NCI-H446 treated with DMSO at 0.1 percent for 48 hours (cell line): Measurements from ENCODE around the gene CLDND1.

Experiments used
- DNase-seq: peaks from one replicate; lab custom pipeline; 2025; lab: John Stamatoyannopoulos, UW

CLDND1 gene

DNA sequence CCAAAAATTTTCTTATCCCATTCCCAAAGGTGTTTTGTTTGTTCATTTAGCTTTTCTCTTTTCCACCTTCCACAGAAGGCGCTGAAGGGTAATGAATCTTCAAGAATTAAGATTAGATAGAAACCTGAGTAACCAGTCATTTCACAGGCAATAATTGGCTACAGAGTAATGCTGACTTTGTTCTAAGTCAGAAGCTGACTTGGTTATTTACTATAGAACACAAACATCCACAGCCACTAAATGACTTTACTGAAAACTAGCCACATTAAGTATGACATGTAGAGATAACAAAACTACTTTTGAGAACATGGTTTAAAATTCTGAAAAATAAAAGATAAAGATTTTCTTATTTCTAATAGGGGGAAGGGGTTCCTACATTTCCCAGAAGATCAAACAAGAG, 7.8 kb downstream of the CLDND1 start:
- no peak for DNase-seq

DNA sequence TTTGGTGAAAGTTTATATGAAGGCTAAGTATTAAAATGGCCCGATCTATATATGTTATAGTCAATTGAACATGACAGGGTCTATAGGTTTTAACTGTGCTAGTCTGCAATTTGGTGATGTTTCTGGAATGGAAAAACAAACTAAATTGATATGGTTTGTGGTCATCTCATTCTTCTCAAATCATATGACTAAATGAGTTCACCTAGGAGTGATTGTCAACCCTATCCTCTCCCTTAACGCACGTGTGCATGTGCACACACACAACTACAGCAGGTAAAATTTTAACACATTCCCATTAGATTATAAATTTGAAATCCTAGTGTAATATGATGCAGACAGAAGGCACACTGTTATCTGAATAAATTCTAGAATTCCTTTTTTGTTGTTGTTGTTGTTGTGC, 9.0 kb downstream of the CLDND1 start:
- DNase-seq: no peak

- DNase-seq: no peak
These were observed 9.6 kb downstream of the CLDND1 start for GRCh38 chr3:98513091-98513511.

DNA sequence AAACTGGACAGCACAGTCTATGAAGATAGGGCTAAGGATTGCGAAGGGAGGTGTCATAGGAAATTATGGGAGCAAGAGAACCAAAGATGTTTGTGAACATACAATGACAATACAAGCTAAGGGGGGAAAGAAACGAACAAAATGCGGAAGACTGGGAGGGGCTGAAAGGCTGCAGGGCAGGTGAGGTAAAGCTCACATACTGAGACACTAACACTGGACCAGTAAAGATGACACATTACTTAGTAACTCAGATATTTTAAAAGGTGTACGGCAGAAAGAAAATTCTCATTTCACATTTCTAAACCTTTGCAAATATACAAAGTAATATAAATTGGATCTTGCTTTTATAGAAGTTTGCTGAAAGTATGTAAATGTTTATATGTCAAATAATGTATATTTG, 10.1 kb downstream of the CLDND1 start:
- no peak for DNase-seq

- DNase-seq: no peak
These were observed 14.1 kb downstream of the CLDND1 start for GRCh38 chr3:98508582-98508981.

GRCh38 chr3:98504539-98504938, 18.2 kb downstream of the CLDND1 start:
- no peak for DNase-seq

DNA sequence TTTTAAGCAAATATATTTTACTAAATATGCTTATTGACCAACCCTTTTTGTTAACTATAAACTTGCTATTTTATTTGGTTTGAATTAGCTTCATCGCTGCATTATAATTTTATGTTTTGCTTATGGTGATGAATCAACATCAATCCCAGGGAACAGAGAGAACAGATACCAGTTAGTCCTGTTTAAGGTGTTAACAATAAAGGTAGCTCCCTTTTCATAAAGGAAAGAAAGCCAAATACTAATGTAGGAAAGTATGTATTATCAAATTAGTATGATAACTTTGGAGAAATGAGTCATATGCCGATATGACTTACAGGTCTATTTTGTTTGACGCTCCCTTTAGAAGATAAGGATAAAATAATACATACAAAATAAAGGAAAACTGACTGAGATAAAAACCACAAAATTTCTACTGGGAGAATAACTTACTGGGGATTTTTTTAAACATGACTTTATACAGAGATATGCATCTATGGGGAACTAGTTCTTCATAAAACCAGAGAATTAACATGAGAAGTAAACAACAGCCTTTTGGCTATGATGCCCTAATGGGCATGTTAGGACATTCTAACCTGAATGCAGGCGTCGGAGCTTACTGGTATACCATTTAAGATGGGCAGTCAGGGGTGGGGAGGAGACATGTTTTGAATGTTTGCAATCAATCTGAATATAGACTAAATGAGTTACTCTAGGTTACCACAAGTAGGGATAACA, 20.7 kb downstream of the CLDND1 start:
- no peak for DNase-seq

DNA sequence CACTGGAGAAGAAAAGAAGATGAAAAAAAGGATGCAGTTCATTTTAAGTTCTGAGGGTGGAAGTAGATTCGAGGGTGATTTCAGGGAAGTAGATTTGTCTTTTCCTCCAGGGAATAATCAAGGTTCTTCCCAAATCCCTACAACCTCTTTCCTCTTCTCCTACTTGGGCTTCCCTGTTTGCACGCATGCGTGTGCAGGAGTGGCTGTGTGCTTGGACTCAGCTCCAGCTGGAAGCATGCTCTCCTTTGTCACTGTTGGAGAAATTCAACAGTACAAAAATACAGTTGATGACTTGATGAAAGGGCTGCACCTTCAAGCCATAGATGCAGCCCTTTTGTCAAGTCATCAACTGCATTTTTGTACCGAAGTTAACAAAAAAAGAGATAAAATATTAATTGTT, 21.4 kb downstream of the CLDND1 start:
- no peak for DNase-seq

GRCh38 chr3:98500019-98500418, 22.7 kb downstream of the CLDND1 start:
- no peak for DNase-seq

DNA sequence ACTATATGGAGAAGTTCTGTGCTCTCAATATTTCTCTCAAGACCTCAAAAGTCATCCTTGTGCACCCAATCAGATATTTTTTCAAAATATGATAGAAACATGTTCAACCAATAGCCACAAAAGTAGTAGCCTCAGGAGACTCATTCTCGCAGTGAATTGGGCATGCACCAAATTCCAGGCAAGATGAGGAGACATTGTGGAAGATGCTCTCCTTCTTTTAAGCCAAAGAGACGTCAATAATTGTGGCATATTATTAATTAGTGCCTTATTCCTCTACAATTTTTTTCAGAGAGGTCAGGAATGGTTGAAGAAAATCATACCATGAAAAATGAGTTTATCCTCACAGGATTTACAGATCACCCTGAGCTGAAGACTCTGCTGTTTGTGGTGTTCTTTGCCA, 25.3 kb downstream of the CLDND1 start, which contains the start of gene OR5K2:
Gene OR5K2, plus strand, starts transcription at position 301 of the 400 bp plus-strand sequence. Its CDS starts 0 bp downstream, at position 301.
- DNase-seq: no peak

- DNase-seq: no peak
These were observed 39.1 kb downstream of the CLDND1 start for GRCh38 chr3:98483626-98484025.

GRCh38 chr3:98482717-98483482, 39.8 kb downstream of the CLDND1 start:
- no peak for DNase-seq
